ENCODE measurements around the gene BLOC1S6.
A peak's percentile ranks its signal among the peaks of the same experiment; 100 is the strongest.

Gene BLOC1S6

GRCh38 chr15:45588219-45588875 lies 1.2 kb downstream of the BLOC1S6 start:
- DNase-seq, result no peak

GRCh38 chr15:45589256-45589655 lies 2.1 kb downstream of the BLOC1S6 start:
- no peak for DNase-seq

GRCh38 chr15:45594319-45594718 lies 7.1 kb downstream of the BLOC1S6 start:
- DNase-seq, result no peak

DNA sequence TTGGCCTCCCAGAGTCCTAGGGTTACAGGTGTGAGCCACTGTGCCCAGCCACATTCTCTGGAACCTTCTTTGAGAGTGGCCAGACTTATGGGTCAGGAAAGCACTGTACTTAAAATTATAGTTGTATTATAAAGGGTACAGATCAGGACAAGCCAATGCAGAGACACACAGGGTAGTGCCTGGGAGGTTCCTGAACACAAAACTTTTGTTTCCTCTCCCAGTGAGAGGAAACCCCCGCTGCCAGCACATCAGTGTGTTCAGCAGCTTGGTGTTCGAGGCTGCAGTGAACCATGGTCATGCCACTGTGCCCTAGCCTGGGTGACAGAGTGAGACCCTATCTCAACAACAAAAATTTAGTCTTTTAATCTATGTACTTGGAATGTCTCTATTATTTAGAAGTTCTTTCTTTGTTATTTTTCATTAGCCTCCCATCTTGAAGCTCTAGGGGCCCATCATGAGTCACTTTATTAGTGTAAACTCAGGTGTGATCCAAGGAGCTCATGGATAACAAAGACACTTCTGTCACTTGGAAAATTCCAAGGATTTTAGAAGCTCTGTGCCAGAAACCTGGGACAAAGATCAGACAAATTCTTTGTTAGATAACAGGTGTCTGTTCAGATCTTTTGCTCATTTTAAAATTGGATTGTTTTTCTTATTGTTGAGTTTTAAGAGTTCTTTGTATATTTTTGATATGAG lies 7.8 kb downstream of the BLOC1S6 start:
- DNase-seq, result no peak

- no peak for DNase-seq
Observed at GRCh38 chr15:45603881-45604280, 16.7 kb downstream of the BLOC1S6 start.

DNA sequence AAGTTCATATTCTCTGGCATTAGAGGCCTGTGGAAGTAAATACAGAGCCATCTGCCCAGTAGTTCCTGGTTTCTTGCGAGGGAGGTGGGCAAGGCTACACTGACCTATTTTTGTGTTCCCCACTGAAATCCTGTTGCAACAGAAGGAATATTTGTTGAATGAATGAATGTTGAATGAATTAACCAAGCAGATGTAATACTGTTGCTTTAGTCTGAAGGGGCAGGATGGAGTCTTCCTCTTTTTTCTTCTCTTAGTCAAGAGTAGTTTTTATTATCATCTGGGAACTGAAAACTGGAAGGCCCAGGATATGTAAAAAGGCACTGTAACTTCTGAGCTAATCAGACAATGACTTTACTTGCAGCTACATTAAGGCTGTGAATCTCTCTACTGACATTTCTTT lies 17.1 kb downstream of the BLOC1S6 start:
- DNase-seq, result no peak

DNA sequence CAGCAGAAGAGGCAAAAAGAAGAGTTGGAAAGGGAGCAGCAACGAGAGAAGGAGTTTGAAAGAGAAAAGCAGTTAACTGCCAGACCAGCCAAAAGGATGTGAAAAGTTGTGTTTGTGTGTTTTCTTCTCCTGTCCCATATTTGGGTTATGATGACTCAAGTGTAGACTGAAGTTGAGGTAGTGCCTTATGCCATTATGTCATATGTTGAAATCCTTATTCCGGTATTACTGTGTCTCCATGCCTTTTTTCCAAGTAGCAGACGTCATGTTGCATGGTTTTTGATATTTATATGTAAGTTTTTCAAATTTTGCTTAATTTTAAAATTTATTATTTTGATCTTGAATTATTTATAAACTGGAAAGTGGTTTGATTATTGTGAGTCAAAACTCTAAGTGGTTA lies 19.2 kb downstream of the BLOC1S6 start:
- DNase-seq, result no peak

- DNase-seq, result no peak
Observed at GRCh38 chr15:45606841-45607240, 19.7 kb downstream of the BLOC1S6 start.

GRCh38 chr15:45611305-45611704 lies 24.1 kb downstream of the BLOC1S6 start:
- DNase-seq, result no peak

DNA sequence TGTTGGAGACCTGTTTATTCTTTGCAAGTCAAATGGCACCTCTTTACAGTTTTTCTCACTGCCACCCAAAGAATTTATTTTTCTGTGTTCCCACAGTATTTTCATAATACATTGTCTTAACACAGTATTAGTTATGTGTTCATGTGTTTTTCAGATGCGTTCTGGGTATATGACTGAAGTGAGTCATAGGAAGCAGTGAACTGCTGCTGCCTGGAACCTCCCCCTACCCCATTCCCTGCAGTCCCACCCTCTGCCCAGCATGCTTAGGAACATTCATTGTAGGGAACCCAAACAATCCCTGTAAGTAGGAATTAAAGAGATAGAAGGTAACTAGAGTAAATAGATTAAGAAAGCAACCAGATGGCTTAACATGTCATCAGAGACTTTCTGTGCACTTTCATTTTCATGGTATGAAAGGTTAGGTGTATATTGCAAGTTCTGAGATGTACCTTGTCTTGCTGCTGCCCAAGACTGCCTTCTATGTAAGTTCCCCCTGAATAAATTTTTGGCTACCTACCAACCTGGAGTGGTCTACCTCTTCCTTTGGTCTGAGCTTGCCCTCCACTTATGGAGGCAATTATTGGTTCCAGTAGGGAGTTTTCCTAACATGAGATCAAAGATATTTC lies 25.7 kb downstream of the BLOC1S6 start:
- DNase-seq, result no peak

DNA sequence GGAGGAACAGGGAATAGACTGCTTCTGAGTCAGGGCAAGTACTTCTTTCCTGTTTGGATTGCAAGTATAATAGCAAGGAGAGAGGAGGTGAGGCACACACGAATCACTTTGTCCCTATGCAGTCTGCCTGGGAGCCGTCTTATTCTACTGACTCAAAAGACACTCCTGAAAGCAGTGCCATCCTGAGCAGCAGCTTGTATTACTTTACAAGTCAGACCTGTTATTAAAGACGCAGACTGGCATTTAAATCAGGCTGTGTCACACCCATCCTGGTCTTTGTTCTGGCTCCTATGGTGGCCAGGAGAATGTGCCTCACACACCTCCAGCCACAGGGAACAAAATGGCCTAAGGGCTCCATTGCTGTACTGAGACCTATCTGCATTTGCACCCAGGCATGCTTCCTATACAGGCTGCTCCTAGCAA lies 29.7 kb downstream of the BLOC1S6 start:
- DNase-seq, result no peak

DNA sequence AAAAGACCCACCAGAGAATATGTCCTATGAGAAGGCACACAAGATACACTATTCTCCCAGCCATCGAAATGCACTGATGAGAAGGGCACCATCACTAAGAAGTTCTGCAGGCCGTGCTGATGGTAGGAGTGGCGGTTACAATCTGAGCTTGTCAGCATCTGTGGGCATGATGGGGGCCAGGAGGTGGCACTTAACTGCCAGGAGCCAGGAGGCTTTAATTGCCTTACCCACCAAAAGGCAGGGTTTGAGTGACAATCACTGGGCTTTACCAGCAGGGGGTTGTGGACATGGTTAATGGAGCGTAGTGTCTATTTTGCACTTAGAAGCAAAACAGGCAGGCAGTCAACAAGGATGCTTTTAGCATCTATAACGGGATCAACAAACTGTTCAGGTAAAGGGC lies 31.6 kb downstream of the BLOC1S6 start:
- DNase-seq, result no peak

GRCh38 chr15:45628136-45628535 lies 41.0 kb downstream of the BLOC1S6 start:
- no peak for DNase-seq

- no peak for DNase-seq
Observed at GRCh38 chr15:45630917-45631691, 43.9 kb downstream of the BLOC1S6 start.

- no peak for DNase-seq
Observed at GRCh38 chr15:45631776-45632175, 44.6 kb downstream of the BLOC1S6 start.

DNA sequence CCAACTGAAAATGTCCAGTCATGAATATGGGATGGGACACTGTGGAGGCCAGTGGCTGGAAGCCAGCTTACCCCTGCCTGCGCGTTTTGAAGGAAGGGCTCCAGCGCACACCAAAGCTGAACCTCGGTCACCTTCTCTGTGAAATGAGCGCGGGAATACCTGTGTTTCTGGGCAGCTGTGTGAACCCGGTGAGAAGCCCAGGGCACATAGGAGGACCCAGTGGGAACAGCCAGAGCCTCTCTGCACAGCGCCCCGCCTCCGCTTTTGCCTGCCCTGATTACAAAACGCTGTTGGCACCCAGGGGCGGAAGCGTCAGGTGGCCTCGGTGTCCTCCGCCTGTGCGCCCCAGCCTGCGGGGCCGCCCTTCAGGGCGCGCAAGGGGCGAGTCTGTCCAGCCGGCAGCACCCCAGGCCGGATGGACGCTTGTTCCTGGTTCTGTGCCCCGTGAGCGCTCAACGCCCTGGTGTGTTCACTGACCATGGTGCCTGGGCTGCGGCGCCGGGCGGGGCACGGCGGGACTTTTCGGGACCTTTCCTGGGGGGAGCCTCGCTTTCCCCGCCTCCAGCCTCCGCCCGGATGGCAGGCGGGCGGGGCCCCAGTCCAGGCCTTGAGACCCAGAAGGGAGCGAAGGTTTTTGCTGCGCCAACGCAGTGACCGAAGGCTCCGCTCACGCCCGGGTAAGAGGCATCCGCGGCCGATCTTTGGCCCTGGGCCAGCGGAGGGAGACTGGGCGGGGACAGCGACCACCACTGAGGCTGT lies 47.4 kb downstream of the BLOC1S6 start, which contains the start of gene SQOR:
SQOR (plus strand) TSS at position 598 of the 759 bp plus-strand sequence. CDS start 23,895 bp downstream, outside the sequence.
- DNase-seq, result peak in 34 of 56 donors; percentile 6 to 83 (median 42)

GRCh38 chr15:45635191-45635638 lies 48.0 kb downstream of the BLOC1S6 start:
- peak in 22 of 56 donors; percentile 6 to 51 (median 24) for DNase-seq

- no peak for DNase-seq
Observed at GRCh38 chr15:45635763-45636292, 48.6 kb downstream of the BLOC1S6 start.

GRCh38 chr15:45637141-45637540 lies 50.0 kb downstream of the BLOC1S6 start:
- DNase-seq, result no peak

DNA sequence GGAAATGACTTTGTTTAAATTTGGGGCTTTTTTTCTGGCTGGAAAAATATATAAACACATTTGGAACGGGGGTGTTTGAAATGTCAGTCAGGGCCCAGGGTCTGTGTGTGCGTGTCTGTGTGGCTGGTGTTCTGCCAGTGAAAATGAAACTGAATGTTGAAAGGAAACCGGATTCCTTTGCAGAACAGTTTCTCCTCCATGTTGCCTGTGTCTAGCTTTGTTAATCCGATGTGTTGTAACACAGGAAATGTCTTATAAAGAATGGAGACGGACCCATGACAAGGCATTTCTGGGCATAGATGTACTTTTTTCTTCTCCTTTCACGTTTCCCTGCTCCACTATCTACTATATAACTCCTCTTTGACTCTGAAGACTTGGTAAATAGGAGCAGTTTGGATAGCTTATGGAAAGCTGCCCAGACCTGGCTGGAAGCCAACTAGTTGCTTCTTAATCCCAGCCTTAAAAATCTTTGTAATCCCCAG lies 50.4 kb downstream of the BLOC1S6 start:
- DNase-seq, result peak in 14 of 56 donors; percentile 8 to 71 (median 20)

Measured in amygdala (tissue), 56 donors.